Measurements from ENCODE around the gene IGF2R. TPM values are rescaled to one million over a fixed set of nuclear protein-coding genes. Genes with fewer than 3 reads are reported as not detected.

IGF2R gene
- total RNA-seq, 1 experiment from 2014 or later: 127 TPM

DNA sequence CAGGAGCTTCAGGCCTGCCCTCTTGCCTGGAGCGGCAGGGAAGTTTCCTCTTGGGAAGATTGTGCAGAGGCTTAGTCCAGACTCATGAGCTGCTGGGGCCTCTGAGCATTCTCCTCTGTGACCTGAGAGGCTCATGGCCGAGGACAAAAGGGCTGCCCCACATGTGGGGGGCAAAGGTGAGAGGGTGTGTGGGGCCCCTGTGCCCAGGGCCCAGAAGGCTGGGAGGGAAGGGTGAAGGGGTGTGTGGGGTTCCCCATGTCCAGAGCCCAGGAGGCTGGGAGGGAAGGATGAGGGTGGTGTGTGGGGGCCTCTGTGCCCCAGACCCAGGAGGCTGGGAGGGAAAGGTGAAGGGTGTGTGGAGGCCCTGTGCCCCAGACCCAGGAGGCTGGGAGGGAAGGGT is 101.9 kb downstream of the IGF2R start:
- intact Hi-C loops (cut with micrococcal nuclease; ENCODE audit: unreplicated experiment): no loop called here
- H3K27ac Mint-ChIP-seq (ENCODE audit: unreplicated experiment): no peak overlapping the region
- TF ChIP-seq, protein P1, sequence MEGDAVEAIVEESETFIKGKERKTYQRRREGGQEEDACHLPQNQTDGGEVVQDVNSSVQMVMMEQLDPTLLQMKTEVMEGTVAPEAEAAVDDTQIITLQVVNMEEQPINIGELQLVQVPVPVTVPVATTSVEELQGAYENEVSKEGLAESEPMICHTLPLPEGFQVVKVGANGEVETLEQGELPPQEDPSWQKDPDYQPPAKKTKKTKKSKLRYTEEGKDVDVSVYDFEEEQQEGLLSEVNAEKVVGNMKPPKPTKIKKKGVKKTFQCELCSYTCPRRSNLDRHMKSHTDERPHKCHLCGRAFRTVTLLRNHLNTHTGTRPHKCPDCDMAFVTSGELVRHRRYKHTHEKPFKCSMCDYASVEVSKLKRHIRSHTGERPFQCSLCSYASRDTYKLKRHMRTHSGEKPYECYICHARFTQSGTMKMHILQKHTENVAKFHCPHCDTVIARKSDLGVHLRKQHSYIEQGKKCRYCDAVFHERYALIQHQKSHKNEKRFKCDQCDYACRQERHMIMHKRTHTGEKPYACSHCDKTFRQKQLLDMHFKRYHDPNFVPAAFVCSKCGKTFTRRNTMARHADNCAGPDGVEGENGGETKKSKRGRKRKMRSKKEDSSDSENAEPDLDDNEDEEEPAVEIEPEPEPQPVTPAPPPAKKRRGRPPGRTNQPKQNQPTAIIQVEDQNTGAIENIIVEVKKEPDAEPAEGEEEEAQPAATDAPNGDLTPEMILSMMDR (IDR thresholded peaks at IDR 0.05; ENCODE audit: unreplicated experiment): no peak
- no peaks in the 10 kb centered on the region for H3K4me1 Mint-ChIP-seq (ENCODE audit: low read depth, unreplicated experiment)
- H3K27me3 Mint-ChIP-seq (ENCODE audit: unreplicated experiment): no peaks in the 10 kb centered on the region
- DNase-seq: no peak
- H3K36me3 Mint-ChIP-seq (ENCODE audit: insufficient read depth, unreplicated experiment): peaks cover 47% of the 10 kb centered on the region
- no peak overlapping the region for H3K4me3 Mint-ChIP-seq (ENCODE audit: low read depth, unreplicated experiment)
- no peaks in the 10 kb centered on the region for H3K9me3 Mint-ChIP-seq (ENCODE audit: low read depth, unreplicated experiment)
- no TSS peak for BruUV-seq (replicated peaks)
- CTCF ChIA-PET: no interaction called here

DNA sequence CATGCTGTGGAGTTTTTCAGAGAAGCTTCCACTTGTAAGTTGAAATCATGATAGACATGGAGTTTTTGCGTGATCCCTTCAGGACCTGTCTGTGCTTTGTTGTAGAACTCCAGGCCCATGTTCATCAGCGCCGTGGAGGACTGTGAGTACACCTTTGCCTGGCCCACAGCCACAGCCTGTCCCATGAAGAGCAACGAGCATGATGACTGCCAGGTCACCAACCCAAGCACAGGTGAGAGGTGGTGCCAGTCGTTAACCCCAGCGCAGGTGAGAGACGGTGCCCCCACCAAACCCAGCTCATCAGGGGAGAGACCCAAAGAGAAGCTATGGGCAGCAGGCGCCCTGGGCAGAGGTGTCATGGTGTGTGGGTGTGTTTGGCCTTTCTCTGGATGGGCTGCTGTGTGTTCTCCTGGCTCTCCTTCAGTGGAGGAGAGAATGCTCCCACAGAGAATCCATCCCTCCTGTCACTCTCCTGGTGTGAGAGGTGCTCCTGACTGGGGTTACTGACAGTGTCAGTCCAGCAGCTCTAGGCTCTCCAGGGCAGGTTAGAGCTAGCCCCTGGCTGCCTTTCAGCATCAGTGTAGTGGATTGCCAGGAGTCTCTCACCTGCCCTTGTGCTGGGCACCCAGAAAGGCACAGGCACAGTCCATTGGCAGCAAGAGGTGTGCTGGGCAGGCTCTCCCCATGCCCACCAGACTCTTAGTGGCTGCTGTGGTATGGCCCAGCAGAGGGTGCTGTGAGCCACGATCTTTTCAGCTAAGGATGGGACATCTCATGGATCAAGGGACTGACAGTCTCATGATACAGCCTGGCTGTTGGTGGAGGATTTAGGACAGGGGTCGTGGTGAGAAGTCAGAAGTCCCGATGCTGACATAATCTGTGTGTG is 103.2 kb downstream of the IGF2R start:
- no peaks in the 10 kb centered on the region for H3K4me1 Mint-ChIP-seq (ENCODE audit: low read depth, unreplicated experiment)
- intact Hi-C loops (cut with micrococcal nuclease; ENCODE audit: unreplicated experiment): no loop called here
- H3K9me3 Mint-ChIP-seq (ENCODE audit: low read depth, unreplicated experiment): no peaks in the 10 kb centered on the region
- no peaks in the 10 kb centered on the region for H3K27me3 Mint-ChIP-seq (ENCODE audit: unreplicated experiment)
- H3K36me3 Mint-ChIP-seq (ENCODE audit: insufficient read depth, unreplicated experiment): peaks cover 42% of the 10 kb centered on the region
- CTCF ChIA-PET: no interaction called here
- BruUV-seq (replicated peaks): no TSS peak
- TF ChIP-seq, protein P1 (IDR thresholded peaks at IDR 0.05; ENCODE audit: unreplicated experiment): peak; percentile 16
- H3K27ac Mint-ChIP-seq (ENCODE audit: unreplicated experiment): peak overlapping the region; percentile 65
- no peak overlapping the region for H3K4me3 Mint-ChIP-seq (ENCODE audit: low read depth, unreplicated experiment)
- no peak for DNase-seq

DNA sequence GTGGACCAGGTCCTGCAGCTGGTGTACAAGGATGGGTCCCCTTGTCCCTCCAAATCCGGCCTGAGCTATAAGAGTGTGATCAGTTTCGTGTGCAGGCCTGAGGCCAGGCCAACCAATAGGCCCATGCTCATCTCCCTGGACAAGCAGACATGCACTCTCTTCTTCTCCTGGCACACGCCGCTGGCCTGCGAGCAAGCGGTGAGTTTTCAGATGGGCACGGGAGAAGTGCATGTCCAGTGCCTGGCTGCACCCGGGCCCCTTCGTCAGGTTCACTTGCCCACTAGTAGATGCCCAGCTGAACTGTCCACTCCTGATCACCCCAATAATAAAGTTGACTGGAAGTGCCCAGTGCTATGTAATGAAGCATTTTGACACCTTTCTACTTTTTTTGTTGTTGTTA is 104.4 kb downstream of the IGF2R start:
- BruUV-seq (replicated peaks): no TSS peak
- DNase-seq: no peak
- no peak overlapping the region for H3K27ac Mint-ChIP-seq (ENCODE audit: unreplicated experiment)
- no peaks in the 10 kb centered on the region for H3K4me1 Mint-ChIP-seq (ENCODE audit: low read depth, unreplicated experiment)
- intact Hi-C loops (cut with micrococcal nuclease; ENCODE audit: unreplicated experiment): no loop called here
- no peaks in the 10 kb centered on the region for H3K27me3 Mint-ChIP-seq (ENCODE audit: unreplicated experiment)
- TF ChIP-seq, protein P1 (IDR thresholded peaks at IDR 0.05; ENCODE audit: unreplicated experiment): no peak
- no peak overlapping the region for H3K4me3 Mint-ChIP-seq (ENCODE audit: low read depth, unreplicated experiment)
- no peaks in the 10 kb centered on the region for H3K9me3 Mint-ChIP-seq (ENCODE audit: low read depth, unreplicated experiment)
- peaks cover 40% of the 10 kb centered on the region for H3K36me3 Mint-ChIP-seq (ENCODE audit: insufficient read depth, unreplicated experiment)
- CTCF ChIA-PET: no interaction called here

DNA sequence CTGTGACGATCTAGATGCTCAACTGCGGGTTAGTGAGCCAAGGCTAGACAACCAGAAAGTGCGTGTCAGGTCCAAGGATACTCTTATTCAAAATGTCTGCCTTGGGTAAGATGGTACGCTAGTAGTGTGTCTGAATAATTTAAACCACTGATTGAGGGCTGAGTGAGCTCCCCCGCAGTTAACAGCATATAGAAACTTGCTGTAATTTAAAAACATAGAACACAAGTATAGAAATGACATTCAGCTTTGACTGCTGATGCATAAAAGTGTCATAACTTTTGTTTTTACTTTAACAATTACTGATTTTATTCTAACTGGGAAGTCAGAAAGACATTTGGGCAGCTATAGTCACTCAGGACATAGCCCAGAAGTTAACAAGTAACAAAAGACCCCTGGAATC is 107.1 kb downstream of the IGF2R start:
- Mint-ChIP-seq H3K27me3 (ENCODE audit: unreplicated experiment) (no peaks in the 10 kb centered on the region), H3K36me3 (ENCODE audit: insufficient read depth, unreplicated experiment) (peaks cover 34% of the 10 kb centered on the region), H3K9me3 (ENCODE audit: low read depth, unreplicated experiment) (no peaks in the 10 kb centered on the region), H3K27ac (ENCODE audit: unreplicated experiment) (no peak overlapping the region), H3K4me1 (ENCODE audit: low read depth, unreplicated experiment) (peaks cover 5% of the 10 kb centered on the region), H3K4me3 (ENCODE audit: low read depth, unreplicated experiment) (no peak overlapping the region)
- CTCF ChIA-PET: no interaction called here
- TF ChIP-seq, protein P1 (IDR thresholded peaks at IDR 0.05; ENCODE audit: unreplicated experiment): no peak
- DNase-seq: no peak
- BruUV-seq (replicated peaks): no TSS peak
- intact Hi-C loops (cut with micrococcal nuclease; ENCODE audit: unreplicated experiment): no loop called here

Data from Calu3 (cell line).